Stimulated activated CD8-positive, alpha-beta memory T cell treated with anti-CD3 and anti-CD28 coated beads, Interleukin-12 subunit alpha, Interleukin-12 subunit beta, amount 100 ng/mL, for 4 hours (primary cell): ENCODE data around the gene GRIK3.

ENCODE experiments used
- DNase-seq: peaks from one replicate; pipeline ENCODE4 v3.0.0-alpha.2; 2020; ENCODE audit warnings: low read depth

The GRIK3 gene

DNA sequence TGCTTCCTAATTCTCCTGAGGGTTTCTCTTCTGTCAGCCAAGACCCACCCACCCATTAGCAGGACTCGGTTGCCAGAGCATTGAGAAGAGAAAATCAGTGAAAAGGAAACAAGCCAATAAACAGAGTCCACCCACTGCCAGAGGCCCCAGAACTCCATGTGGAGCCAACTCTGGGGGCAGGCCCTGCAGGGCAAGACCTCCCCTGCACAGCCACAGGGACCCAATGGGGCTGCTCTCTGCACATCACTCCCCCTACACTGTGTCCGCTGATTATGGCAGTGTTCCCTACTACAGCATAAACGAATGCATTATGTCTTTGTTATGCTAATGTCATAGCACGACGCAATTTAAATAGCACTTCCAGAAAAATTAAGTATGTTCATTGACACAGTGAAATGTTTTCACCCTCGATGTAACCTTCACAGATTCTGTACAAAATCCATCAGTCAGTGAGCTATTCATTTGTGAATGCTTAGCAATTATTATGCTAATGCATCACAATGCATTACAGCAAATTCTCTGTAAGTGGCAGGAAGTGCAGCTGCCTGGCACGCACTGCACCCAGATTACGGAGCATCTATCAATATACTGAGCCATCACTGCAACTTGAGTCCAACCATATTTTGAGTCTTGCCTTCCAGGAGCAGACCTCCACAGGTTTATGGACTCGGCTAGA lies 56.4 kb downstream of the GRIK3 start:
- no peak for DNase-seq

- no peak for DNase-seq
These were observed 58.7 kb downstream of the GRIK3 start for GRCh38 chr1:36975642-36976041.

- no peak for DNase-seq
These were observed 61.3 kb downstream of the GRIK3 start for GRCh38 chr1:36973056-36973455.

DNA sequence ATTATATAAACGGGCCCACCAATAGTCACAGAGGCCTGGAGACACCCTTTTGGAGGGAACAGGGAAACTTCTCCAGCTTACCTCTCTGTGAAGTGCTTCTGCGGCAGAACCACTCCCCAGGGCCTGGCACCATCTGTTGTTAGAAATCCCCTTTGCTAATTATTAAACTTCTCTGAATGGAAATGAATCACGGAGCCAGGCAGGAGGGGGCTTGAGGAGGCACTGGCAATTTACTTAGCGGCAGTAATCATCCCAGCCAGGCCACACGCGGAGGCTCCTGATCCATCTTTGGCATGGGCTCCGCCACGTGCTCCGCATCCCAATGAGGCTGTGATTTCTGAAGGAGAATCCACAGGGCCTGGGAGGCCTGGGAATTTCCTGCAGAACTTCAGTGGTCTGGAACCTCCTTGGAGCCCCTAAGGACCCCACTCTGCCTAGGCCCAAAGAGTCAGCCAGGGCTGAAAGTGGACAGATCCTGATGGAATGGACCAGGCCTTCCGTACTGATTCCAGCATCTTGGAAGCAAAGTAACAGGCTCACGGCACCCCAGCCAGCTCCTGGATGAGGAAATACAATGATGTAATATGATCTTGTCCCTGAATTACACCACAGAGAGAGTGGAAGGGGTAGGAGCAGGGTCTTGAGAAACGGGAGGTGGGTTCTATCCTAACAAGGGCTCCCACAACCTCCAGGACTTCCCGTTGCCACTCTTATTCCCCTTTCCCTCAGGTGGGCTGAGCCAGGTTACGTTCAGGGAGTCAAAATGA lies 62.3 kb downstream of the GRIK3 start:
- DNase-seq = no peak

GRCh38 chr1:36968730-36969129 lies 65.6 kb downstream of the GRIK3 start:
- no peak for DNase-seq

DNA sequence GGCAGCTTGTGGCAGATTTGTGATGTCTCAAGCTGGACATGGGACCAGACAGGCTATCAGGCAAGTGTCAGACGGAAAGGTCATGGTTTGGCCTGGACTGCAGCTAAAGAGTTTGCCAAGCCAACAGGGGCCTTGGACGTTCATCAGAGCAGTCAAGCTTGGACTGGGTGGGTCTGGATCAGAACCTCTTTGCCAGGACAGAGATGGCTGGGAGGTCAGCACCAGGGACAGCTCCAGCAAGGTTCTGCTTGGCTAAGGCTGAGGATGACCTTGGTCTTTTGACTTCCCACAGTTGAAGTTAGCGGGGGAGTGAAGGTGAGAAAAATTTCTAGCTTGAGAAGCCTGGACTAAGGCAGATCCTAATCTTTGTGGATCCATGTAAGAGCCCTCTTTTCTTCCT lies 68.1 kb downstream of the GRIK3 start:
- DNase-seq = no peak

DNA sequence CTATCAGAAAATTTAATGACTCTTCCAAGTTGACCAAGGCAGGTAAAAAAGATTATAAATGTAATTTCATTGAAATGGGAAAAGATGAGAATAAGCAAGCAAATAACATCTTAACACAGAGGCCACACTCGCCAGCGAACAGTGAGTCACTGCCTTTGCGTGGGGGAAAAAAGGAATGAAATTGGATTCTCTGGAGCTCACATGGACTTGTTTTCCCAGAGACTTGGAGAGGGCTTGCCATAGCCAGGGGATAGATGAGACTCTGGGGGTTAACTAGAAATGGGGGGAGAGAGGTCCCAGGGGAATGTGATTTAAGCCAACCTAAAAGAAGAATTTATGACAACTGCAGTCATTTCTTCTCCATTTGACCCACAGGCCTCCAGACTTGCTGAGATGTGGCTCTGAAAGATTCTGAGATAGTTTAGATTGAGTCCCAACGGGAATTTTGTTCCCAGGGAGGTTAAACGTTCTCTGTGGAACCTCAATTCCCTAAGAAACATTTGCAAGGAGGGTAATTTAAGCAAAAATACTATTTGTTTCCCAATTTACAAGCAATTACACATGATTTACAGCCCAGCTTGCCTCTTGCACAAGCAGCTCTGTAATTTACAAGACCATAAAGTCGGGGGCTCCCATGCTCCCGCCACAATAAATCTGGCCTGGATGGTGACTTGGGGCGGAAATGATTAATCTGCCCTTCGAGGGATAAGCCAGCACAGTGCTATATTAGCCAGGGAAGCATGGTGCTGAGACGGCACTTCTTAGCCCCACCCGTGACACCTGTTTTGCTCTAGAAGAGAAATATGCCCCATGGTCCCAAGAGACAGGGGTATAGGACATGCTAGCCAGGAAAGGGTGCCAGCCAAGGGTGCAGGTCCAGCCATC lies 68.8 kb downstream of the GRIK3 start:
- DNase-seq = no peak

DNA sequence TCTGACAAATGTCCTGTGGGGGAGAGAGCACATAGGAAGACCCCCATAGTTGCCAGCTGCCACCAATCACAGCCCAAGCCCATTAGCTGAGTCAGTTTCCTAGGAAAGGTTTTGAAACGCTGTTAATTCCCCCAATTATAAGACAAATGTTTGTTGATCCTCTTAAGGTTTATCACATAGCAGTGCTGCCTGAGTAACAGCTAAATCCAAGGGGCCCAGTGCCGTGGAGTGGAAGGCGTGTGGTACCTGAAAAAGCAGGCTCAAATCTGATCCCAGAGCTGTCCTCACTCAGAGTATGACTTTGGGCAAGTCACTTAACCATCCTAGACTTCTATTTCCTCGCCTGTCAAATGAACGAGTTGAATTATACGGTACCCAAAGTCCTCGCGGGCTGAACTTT lies 69.5 kb downstream of the GRIK3 start:
- no peak for DNase-seq

DNA sequence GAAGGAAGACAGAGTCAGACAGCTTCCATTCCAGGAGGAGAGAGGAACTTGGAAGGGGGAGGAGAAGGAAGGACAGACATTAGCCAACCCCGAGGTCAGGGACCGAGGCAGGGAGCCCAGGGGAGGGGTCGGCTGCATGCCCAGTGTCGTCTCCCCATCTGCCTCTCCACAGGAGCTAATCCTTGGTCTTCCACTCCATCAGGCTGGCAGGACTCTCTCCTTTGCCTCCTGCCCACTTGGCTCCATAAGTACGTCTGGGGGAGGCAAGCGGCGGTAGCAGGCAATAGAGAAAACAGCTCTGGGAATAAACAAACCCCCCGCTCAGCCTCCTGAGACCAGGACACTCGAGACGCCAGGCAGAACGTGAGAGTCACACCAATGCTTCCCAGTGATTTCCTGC lies 71.3 kb downstream of the GRIK3 start:
- no peak for DNase-seq

DNA sequence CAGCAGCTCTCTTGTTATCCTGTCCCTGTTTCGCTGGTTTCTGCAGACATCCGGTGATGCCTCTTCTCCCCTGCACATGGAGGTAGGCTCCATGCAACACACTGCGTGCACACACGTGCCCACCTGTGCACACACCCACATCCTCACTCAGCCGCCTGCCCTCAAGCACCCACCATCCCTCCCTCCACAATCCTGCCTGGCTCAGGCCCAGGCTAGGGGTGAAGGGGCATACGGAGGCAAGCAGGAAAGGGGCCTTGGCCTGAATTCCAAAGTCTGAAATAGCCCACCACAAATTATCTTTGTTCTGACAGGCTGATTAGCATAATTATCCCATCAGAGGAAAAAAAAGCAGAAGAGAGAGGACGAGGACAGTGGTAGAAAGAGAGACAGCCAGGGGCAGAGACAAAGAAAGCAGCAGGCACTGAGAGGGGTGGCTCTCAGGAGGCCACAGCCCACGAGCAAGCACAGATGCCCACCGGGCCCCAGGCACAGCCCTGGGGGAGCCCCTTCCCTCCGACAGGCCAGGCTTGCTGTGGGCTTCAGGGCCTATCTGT lies 73.2 kb downstream of the GRIK3 start:
- DNase-seq = no peak

- DNase-seq = no peak
These were observed 77.7 kb downstream of the GRIK3 start for GRCh38 chr1:36956570-36956969.

DNA sequence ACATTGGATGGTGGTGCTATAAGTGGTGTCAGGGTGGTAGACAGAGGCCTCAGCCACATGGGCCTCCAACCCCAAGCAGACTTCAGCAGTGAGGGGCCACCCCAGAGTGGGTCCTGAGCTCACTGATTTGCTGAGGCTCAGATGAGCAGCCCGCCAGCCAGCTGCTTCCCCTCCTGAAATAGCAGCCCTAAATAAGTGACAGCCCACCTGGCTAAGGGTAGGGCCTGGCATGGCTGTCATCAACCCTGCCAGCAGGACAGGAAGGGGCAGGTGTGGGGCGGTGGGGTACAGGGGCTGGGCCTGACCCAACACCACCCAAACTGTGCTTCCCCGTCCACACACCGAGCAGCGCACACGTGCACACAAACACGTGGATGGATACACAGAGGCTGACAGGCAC lies 79.3 kb downstream of the GRIK3 start:
- DNase-seq = no peak

- DNase-seq = no peak
These were observed 81.3 kb downstream of the GRIK3 start for GRCh38 chr1:36953061-36953460.

DNA sequence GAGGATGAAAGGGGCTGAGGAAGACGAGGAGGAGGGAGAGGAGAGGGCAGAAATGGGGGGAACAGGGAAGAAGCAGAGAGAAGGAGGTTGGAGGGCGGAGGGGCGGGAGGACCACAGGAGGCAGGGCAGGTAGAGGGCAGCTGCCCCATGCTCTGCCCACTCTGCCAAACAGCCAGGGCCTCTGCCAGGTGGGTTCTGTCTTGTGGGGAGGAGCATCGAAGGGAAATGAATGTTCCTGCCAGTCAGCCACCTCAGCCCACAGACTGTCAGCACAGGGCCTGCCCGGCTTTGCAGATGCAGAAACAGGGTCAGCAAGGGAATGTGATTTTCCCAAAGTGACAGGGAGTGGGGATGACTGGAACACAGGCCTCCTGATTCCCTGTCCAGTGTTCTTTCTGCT lies 82.6 kb downstream of the GRIK3 start:
- no peak for DNase-seq

GRCh38 chr1:36951292-36951750 lies 83.0 kb downstream of the GRIK3 start:
- DNase-seq = no peak

DNA sequence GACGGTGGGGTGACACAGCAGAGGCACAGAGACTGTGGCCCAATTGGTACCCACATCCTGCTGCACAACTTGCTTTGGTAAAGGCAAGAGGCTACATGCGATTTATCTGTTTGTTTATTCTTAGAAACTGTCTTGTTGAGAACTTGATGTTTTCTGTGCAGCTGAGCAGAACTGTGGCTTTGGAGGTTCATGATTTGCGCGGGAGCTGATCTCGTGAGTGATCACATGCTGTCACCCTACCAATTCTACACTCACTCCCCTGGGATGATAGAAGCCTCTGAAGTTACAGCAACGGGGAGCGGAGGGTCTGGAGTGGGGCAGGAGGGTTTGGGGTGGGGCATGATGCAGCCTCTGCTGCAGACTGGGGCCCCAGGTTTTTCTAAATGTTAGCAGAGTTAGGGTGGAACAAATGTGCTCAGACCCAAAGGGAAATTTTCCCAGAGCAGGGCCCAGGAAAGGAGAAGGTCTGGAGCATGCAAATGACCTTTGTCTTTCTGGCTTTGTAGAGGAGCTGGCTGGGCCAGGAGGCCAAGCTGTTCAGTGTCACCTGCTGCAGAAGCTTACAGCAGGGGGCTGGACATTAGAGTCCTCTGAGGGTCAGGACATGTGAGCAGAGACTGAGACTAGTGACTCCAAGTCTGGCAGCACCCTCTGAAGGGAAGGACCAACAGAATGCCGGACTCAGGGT lies 83.6 kb downstream of the GRIK3 start:
- no peak for DNase-seq

GRCh38 chr1:36948606-36949005 lies 85.7 kb downstream of the GRIK3 start:
- no peak for DNase-seq

- DNase-seq = no peak
These were observed 86.2 kb downstream of the GRIK3 start for GRCh38 chr1:36948147-36948546.

DNA sequence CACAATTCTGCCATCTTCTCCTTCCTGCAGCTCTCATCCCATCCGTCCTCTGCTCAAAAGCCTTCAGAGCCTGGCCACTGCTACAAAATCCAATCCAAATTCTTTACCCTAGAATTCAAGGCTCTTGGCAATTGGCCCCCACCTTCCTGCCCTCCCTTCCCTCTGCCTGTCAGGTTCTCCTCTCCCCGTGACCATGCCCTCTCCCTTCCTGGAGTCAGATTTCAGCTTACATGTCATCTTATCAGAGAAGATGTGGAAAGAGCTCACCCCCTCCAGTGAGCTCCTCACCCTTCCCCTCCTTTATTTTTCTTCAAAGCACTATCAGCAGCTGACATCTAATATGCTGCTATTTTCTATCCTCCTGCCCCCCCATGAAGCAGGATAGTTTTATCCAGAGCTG lies 86.9 kb downstream of the GRIK3 start:
- no peak for DNase-seq

DNA sequence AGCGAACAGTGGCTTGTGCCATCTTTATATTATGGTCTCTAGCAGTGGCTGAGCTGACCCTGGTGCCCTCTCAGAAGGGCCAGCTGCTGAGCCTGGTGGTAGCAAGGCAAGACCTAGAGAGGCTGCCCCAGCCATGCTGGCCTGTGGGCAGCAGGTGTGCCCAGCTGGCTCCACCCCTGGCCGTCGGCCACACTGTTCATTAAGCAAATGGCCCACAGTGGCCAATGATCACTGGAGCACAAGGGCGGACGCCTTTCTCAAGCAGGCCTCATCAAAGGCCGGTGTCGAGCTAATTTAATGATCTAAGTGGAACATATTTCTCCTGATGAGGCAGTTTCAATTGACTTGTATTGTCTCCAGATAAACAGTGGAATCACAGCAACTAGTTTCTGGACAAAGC lies 89.4 kb downstream of the GRIK3 start:
- DNase-seq = no peak

- no peak for DNase-seq
These were observed 92.2 kb downstream of the GRIK3 start for GRCh38 chr1:36942148-36942547.
